Naive B cell (primary cell): ENCODE measurements around the gene ZSCAN26. TPM values are rescaled to one million over a fixed set of nuclear protein-coding genes. Genes with fewer than 3 reads are reported as not detected.

Experiments used
- ATAC-seq, 2 donors: fragments of 150-1000 bp; cut with Tn5 transposase; 2 replicates each; pipeline ENCODE4 v1.10.0; 2021; ENCODE audit warnings: low read depth in 2 of 2, mild to moderate bottlenecking in 2 of 2, moderate library complexity in 2 of 2
- DNase-seq: peaks from one replicate; pipeline ENCODE4 v3.0.0; 2022
- H3K27ac Mint-ChIP-seq, 6 donors: one replicate each; pipeline ENCODE4 v1.8.0; 2020 to 2022; ENCODE audit warnings: mild to moderate bottlenecking in 6 of 6, mixed read lengths in 6 of 6, moderate library complexity in 5 of 6, inconsistent platforms in 2 of 6
- H3K27me3 Mint-ChIP-seq, 3 donors: one replicate each; pipeline ENCODE4 v1.8.0; 2021 to 2022; ENCODE audit warnings: mixed read lengths in 3 of 3, mild to moderate bottlenecking in 1 of 3
- H3K36me3 Mint-ChIP-seq, 2 donors: one replicate each; pipeline ENCODE4 v1.8.0; 2020 to 2022; ENCODE audit warnings: mixed read lengths in 2 of 2, inconsistent platforms in 1 of 2, mild to moderate bottlenecking in 1 of 2
- H3K4me1 Mint-ChIP-seq, 3 donors: one replicate each; pipeline ENCODE4 v1.8.0; 2020 to 2022; ENCODE audit warnings: mixed read lengths in 3 of 3, inconsistent platforms in 1 of 3, mild to moderate bottlenecking in 1 of 3, moderate library complexity in 1 of 3
- H3K4me3 Mint-ChIP-seq, 8 donors: one replicate each; pipeline ENCODE4 v1.8.0; 2020 to 2022; ENCODE audit warnings: mild to moderate bottlenecking in 8 of 8, mixed read lengths in 8 of 8, moderate library complexity in 8 of 8, inconsistent platforms in 2 of 8
- H3K9me3 Mint-ChIP-seq, 7 donors: one replicate each; pipeline ENCODE4 v1.8.0; 2020 to 2022; ENCODE audit warnings: mixed read lengths in 7 of 7, mild to moderate bottlenecking in 5 of 7, inconsistent platforms in 2 of 7, moderate library complexity in 1 of 7
- polyA plus RNA-seq, 6 donors: library from polyadenylated mRNA; unstranded; fragments of 300-500 nt; fragmentation: Illumina TruSeq; gene quantifications; one replicate each; pipeline ENCODE4 v1.2.3, GENCODE V29; 2021; ENCODE audit warnings: low read depth in 6 of 6

ZSCAN26 gene
- polyA plus RNA-seq, 6 donors from 2014 or later: 4.8 to 22.1 (median 18.3) TPM

DNA sequence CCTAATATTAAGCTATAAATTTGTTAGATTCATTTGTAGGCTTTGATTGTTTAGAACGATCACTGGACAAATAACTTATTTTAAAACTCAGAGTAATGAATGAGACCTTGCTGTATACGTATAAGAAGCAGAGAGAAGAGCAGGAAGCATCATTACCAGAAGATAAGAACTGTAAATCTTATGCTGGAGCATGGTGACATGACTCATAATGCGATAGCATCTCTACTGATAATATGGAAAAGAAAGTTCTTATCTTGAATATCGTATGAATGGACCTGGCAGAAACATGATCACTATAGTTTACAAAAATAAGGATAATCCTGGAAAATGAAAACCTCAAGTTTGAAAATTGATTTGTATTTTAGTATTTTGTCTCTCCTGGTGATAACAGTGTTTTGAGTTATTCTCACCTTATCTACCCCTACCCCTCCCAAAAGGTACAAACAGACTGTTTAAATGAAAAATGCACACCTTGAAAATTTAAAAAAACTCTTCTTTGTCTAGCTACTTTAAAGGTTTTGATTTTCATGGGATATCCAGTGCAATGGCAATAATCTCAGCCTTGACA is 2.0 kb upstream of the ZSCAN26 start:
- Mint-ChIP-seq H3K4me1 (no peaks in the 10 kb centered on the region), H3K4me3 (peak overlapping the region in 1 of 8 donors; percentile 39), H3K27me3 (peaks cover 0 to 2% (median 2%) of the 10 kb centered on the region in 3 donors), H3K36me3 (peaks cover 4% of the 10 kb centered on the region in 2 donors), H3K9me3 (peaks cover 0 to 4% (median 3%) of the 10 kb centered on the region in 7 donors), H3K27ac (no peak overlapping the region)
- DNase-seq: no peak
- no peak for ATAC-seq

DNA sequence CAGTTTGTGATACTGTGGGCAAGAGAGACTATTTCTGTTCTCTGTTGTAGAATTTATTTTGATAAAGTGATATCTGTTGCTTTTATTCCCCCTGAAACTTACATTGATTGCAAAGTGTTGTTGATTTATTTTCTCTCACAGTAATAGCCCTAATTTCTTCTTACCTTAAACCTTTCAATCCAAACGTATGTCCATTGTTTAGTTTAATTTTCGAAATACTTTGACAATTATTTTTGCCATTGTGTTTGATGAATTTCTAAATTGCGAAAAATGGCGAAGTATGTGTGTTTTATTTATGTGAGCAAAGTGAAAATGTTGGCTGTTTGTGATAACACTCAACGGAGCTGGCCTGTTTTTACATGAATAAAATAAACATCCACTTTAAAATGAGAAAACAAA is 381 bp upstream of the ZSCAN26 start:
- Mint-ChIP-seq H3K4me3 (no peak overlapping the region), H3K4me1 (peaks cover 0 to 8% (median 4%) of the 10 kb centered on the region in 3 donors), H3K27me3 (no peaks in the 10 kb centered on the region), H3K27ac (no peak overlapping the region), H3K9me3 (no peaks in the 10 kb centered on the region), H3K36me3 (no peaks in the 10 kb centered on the region)
- DNase-seq: no peak
- ATAC-seq: no peak

- H3K36me3 Mint-ChIP-seq: peaks cover 5 to 9% of the 10 kb centered on the region in 2 donors
- H3K4me3 Mint-ChIP-seq: no peak overlapping the region
- H3K9me3 Mint-ChIP-seq: no peaks in the 10 kb centered on the region
- peaks cover 2 to 8% (median 4%) of the 10 kb centered on the region in 3 donors for H3K4me1 Mint-ChIP-seq
- ATAC-seq: no peak
- no peak overlapping the region for H3K27ac Mint-ChIP-seq
- H3K27me3 Mint-ChIP-seq: no peaks in the 10 kb centered on the region
- no peak for DNase-seq
Observed at GRCh38 chr6:28267695-28268059, 734 bp downstream of the ZSCAN26 start.

DNA sequence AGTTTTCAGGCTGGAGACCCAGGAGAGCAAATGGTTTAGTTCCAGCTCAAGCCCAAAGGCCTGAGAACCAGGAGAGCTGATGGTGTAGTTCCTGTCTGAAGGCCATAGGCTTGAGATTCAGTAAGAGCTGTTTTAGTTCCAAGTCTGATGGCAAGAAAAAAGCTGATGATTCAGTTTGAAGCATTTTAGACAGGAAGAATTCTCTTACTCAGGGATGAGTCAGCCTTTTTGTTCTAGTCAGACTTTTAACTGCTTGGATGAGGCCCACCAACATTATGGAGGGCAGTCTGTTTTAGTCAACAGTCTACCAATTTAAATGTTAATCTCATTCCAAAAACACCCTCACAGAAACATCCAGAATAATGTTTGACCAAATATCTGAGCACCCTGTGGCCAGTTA is 2.5 kb downstream of the ZSCAN26 start:
- peaks cover 2 to 14% (median 4%) of the 10 kb centered on the region in 3 donors for H3K4me1 Mint-ChIP-seq
- peaks cover 16 to 19% of the 10 kb centered on the region in 2 donors for H3K36me3 Mint-ChIP-seq
- ATAC-seq (no peak), DNase-seq (no peak)
- no peak overlapping the region for H3K4me3 Mint-ChIP-seq
- no peaks in the 10 kb centered on the region for H3K9me3 Mint-ChIP-seq
- no peak overlapping the region for H3K27ac Mint-ChIP-seq
- no peaks in the 10 kb centered on the region for H3K27me3 Mint-ChIP-seq

DNA sequence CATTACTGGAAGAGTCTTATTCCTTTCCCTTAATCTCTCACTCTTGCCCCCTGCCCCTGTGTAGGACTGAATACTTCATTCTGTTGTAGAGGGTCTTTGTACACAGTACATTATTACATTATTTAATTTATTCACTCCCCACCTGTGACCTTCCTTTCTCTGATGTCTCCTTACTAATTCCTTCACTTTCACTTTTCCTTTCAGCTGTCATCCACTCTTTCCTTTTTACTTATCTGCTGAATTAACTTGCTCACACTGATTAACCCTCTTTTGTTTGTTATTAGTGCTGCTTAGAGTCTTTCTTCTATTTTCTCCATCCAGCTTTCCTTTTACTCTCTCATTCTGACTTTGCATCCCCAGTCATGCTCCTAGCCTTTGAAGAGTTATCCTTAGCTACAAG is 7.9 kb downstream of the ZSCAN26 start:
- peaks cover 26 to 50% of the 10 kb centered on the region in 2 donors for H3K36me3 Mint-ChIP-seq
- ATAC-seq (no peak), DNase-seq (no peak)
- H3K9me3 Mint-ChIP-seq: no peaks in the 10 kb centered on the region
- peak overlapping the region in 1 of 8 donors; percentile 35 for H3K4me3 Mint-ChIP-seq
- H3K27ac Mint-ChIP-seq: no peak overlapping the region
- H3K4me1 Mint-ChIP-seq: peaks cover 4 to 22% (median 4%) of the 10 kb centered on the region in 3 donors
- H3K27me3 Mint-ChIP-seq: no peaks in the 10 kb centered on the region

DNA sequence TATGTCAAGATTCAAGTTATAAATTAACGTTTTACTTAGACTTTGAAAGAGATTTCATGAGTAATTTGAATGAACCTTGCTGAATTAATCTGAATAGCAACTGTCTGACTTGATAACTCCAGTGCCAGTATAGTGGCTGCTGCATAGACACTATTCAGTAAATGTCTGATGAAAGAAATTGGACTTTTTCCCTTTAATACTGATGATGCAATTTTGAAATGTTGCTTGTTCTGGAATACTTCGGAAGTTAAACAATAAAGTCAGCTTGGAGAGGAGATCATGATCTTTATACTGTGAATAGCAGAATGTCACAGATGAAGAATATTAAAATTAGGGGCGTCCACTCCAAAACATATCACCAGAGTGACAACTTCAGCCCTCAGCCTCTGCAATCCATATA is 10.8 kb downstream of the ZSCAN26 start:
- Mint-ChIP-seq H3K27ac (no peak overlapping the region), H3K27me3 (peaks cover 9 to 12% (median 9%) of the 10 kb centered on the region in 3 donors), H3K4me3 (no peak overlapping the region), H3K4me1 (peaks cover 6 to 25% (median 12%) of the 10 kb centered on the region in 3 donors), H3K36me3 (peaks cover 21 to 40% of the 10 kb centered on the region in 2 donors), H3K9me3 (no peaks in the 10 kb centered on the region)
- ATAC-seq (no peak), DNase-seq (no peak)

GRCh38 chr6:28280595-28281287 is 13.8 kb downstream of the ZSCAN26 start:
- Mint-ChIP-seq H3K4me3 (peak overlapping the region in 7 of 8 donors; percentile 60 to 92 (median 84)), H3K27ac (peak overlapping the region in 1 of 6 donors; percentile 53), H3K27me3 (peaks cover 15 to 24% (median 16%) of the 10 kb centered on the region in 3 donors), H3K4me1 (peaks cover 6 to 11% (median 10%) of the 10 kb centered on the region in 3 donors), H3K9me3 (no peaks in the 10 kb centered on the region), H3K36me3 (peaks cover 10 to 20% of the 10 kb centered on the region in 2 donors)
- no peak for ATAC-seq
- no peak for DNase-seq

DNA sequence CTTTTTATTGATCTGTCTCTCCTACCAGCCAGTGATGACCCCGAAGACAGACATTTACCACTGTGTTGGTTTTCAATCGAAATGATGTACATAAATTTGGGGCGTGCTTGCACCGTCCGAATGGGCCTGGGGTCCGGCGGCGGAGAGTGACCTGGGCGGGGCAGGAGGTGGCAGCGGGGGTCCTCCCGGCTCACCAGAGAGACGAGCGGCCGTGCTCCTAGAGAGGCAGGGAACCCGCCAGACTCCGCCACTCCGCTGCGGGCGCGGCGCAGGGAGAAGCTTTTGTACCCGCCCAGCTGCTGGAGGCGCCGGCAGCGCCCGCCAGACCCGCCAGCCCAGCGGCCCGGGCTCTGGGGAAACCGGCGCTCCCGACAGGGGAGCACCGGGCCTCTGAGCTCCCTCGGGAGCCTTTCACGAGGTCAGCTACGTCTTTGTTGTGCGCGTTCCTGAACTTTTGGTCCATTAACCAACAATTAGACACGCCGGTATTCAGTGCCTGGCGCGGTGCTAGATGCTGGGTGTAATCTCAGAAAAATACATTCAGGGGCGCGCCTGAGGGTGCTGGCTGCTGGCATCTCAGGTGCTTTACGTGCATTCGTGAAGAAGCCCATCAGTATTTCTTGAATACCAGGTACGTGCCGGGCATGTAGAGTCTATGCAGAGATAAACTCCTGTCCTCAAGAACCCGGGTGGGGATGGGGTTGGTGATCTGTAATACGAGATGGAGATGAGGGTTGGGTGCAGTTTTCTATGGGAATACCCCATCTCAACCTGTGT is 14.5 kb downstream of the ZSCAN26 start, which contains the start of gene PGBD1:
Gene PGBD1, plus strand, starts transcription at position 285 of the 777 bp plus-strand sequence. CDS start 2,242 bp downstream, outside the sequence.
- peaks cover 6 to 11% (median 10%) of the 10 kb centered on the region in 3 donors for H3K4me1 Mint-ChIP-seq
- no peaks in the 10 kb centered on the region for H3K9me3 Mint-ChIP-seq
- peaks cover 4 to 13% of the 10 kb centered on the region in 2 donors for H3K36me3 Mint-ChIP-seq
- peaks cover 16 to 24% (median 17%) of the 10 kb centered on the region in 3 donors for H3K27me3 Mint-ChIP-seq
- DNase-seq (peak; percentile 25), ATAC-seq (peak; percentile 85 to 89)
- H3K27ac Mint-ChIP-seq: peak within 1 kb of the TSS in 2 of 6 donors; percentile 24 to 53
- peak within 1 kb of the TSS; percentile 60 to 92 (median 84) for H3K4me3 Mint-ChIP-seq

- no peak for ATAC-seq
- H3K4me1 Mint-ChIP-seq: peaks cover 6 to 11% (median 10%) of the 10 kb centered on the region in 3 donors
- peaks cover 16 to 24% (median 20%) of the 10 kb centered on the region in 3 donors for H3K27me3 Mint-ChIP-seq
- DNase-seq: no peak
- peak overlapping the region in 3 of 8 donors; percentile 9 to 84 (median 60) for H3K4me3 Mint-ChIP-seq
- H3K27ac Mint-ChIP-seq: no peak overlapping the region
- H3K9me3 Mint-ChIP-seq: no peaks in the 10 kb centered on the region
- peaks cover 0 to 13% of the 10 kb centered on the region in 2 donors for H3K36me3 Mint-ChIP-seq
Observed at GRCh38 chr6:28282926-28283325, 16.0 kb downstream of the ZSCAN26 start.

DNA sequence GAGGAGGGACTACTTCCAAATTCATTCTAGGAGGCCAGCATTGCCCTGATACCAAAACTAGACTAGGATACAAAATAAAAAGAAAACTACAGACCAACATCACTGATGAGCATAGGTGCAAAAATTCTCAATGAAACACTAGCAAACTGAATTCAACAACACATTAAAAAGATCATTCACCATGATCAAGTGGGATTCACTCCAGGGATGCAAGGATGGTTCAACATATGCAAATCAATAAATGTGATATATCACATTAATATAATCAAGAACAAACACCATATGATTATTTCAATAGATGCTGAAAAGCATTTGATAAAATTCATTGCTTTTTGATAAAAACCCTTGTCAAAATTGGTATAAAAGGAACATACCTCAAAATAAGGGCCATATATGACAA is 24.6 kb downstream of the ZSCAN26 start:
- no peak for DNase-seq
- Mint-ChIP-seq H3K27ac (no peak overlapping the region), H3K27me3 (peaks cover 0 to 2% (median 0%) of the 10 kb centered on the region in 3 donors), H3K4me3 (no peak overlapping the region), H3K36me3 (peaks cover 0 to 16% of the 10 kb centered on the region in 2 donors), H3K4me1 (no peaks in the 10 kb centered on the region), H3K9me3 (peaks cover 0 to 4% (median 0%) of the 10 kb centered on the region in 7 donors)
- no peak for ATAC-seq

- H3K27me3 Mint-ChIP-seq: no peaks in the 10 kb centered on the region
- no peak overlapping the region for H3K27ac Mint-ChIP-seq
- ATAC-seq: no peak
- peaks cover 0 to 10% of the 10 kb centered on the region in 2 donors for H3K36me3 Mint-ChIP-seq
- H3K4me3 Mint-ChIP-seq: no peak overlapping the region
- no peaks in the 10 kb centered on the region for H3K4me1 Mint-ChIP-seq
- peaks cover 0 to 4% (median 0%) of the 10 kb centered on the region in 7 donors for H3K9me3 Mint-ChIP-seq
- no peak for DNase-seq
Observed at GRCh38 chr6:28295326-28295725, 28.4 kb downstream of the ZSCAN26 start.

DNA sequence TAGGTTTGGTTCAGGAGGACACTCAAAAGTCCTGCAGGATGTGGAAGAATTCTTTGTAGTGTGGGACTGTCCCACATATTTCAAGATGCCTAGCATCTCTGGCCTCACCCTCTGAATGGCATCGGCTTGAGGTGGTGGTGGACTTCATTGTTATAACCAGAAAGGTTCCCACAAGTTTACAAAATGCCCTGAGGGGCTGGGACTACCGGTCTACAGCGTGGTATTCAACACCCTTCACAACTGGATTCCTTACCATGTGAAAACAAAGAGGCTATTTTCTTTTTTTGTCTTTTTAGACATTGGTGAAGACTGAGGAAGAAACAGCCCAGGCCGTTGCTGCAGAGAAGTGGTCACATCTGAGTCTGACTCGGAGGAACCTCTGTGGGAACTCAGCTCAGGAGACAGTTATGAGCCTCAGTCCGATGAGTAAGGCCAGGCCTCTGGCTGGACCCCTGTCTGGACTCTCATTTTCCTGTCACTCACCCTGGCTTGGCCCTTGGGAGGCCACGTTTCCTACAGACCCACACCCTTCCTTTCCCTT is 29.6 kb downstream of the ZSCAN26 start:
- H3K9me3 Mint-ChIP-seq: peaks cover 0 to 4% (median 0%) of the 10 kb centered on the region in 7 donors
- no peak overlapping the region for H3K4me3 Mint-ChIP-seq
- no peak overlapping the region for H3K27ac Mint-ChIP-seq
- no peaks in the 10 kb centered on the region for H3K4me1 Mint-ChIP-seq
- no peaks in the 10 kb centered on the region for H3K27me3 Mint-ChIP-seq
- ATAC-seq: no peak
- no peak for DNase-seq
- peaks cover 0 to 16% of the 10 kb centered on the region in 2 donors for H3K36me3 Mint-ChIP-seq

GRCh38 chr6:28303570-28303969 is 36.6 kb downstream of the ZSCAN26 start:
- no peak for ATAC-seq
- H3K27me3 Mint-ChIP-seq: no peaks in the 10 kb centered on the region
- H3K4me3 Mint-ChIP-seq: no peak overlapping the region
- no peak overlapping the region for H3K27ac Mint-ChIP-seq
- peaks cover 0 to 15% (median 6%) of the 10 kb centered on the region in 7 donors for H3K9me3 Mint-ChIP-seq
- H3K4me1 Mint-ChIP-seq: no peaks in the 10 kb centered on the region
- H3K36me3 Mint-ChIP-seq: peaks cover 8 to 9% of the 10 kb centered on the region in 2 donors
- no peak for DNase-seq
